Astrocyte (in vitro differentiated cells and primary cell): ENCODE measurements around the gene FOXL3.

ENCODE experiments used
- CTCF ChIP-seq: IDR thresholded peaks from 2 replicates; pipeline ENCODE4 v1.5.1; 2011; ENCODE audit warnings: low read depth, mild to moderate bottlenecking, inconsistent platforms, low read length, moderate library complexity; ENCODE audit not compliant: insufficient read depth
- EZH2 ChIP-seq: IDR thresholded peaks from 2 replicates; pipeline ENCODE4 v1.6.1; 2012; ENCODE audit warnings: mild to moderate bottlenecking, low read length, inconsistent platforms; ENCODE audit not compliant: insufficient read depth

- TF ChIP-seq CTCF (no peak), EZH2 (no peak)
Observed at GRCh38 chr7:330511-331230, 40.7 kb downstream of the FOXL3 start.
